HepG2 (cell line): ENCODE results near the gene IQGAP3. TPM values are rescaled to one million over a fixed set of nuclear protein-coding genes. Genes with fewer than 3 reads are reported as not detected.

ENCODE experiments used
- ATAC-seq: fragments of 200-7000 bp; cut with Tn5 transposase; 3 replicates; pipeline ENCODE4 v1.9.1; 2020; ENCODE audit warnings: mild to moderate bottlenecking, moderate library complexity
- BruUV-seq: library from RNA; stranded (reverse); fragments of 400-500 nt; replicated peaks from 2 replicates; lab custom pipeline; 2021; lab: Mats Ljungman, UMichigan
- CTCF ChIA-PET: fragments of 300-600 bp; formaldehyde crosslinking; extraction: SDS; loops from one replicate; lab custom pipeline; 2021; ENCODE audit warnings: low total read pairs, inconsistent platforms, low intra/inter-chr PET ratio; lab: Yijun Ruan, JAX
- POLR2A ChIA-PET: fragments of 350-600 bp; sonication (Branson Sonifier 250); formaldehyde crosslinking; loops from one replicate; lab custom pipeline; 2020; ENCODE audit warnings: antibody characterized with exemption, inconsistent platforms; lab: Yijun Ruan, JAX
- DNase-seq: peaks from one replicate; pipeline ENCODE4 v3.0.0-alpha.2; 2015; ENCODE audit warnings: low spot score
- FAIRE-seq: peaks from 3 replicates; lab custom pipeline; 2011; peaks lifted over from hg19 to GRCh38; lab: Jason Lieb, UNC
- H2AFZ ChIP-seq: one replicate; pipeline ENCODE4 v1.6.1; 2011; ENCODE audit warnings: low read length, inconsistent platforms
- H3K27ac ChIP-seq: fragments of 300-600 bp; 3 replicates; pipeline ENCODE4 v1.8.0; 2011; ENCODE audit warnings: mixed run types, mild to moderate bottlenecking, mixed read lengths, low read length, inconsistent platforms; ENCODE audit not compliant: insufficient read depth; ENCODE audit errors: extremely low read length
- H3K27me3 ChIP-seq, 2 experiments: fragments of 200-600 bp in 1 of 2; 2 replicates in 1 of 2; 3 replicates in 1 of 2; pipeline versions ENCODE4 v1.6.0 to v1.8.0; 2011; ENCODE audit warnings: low read length in 2 of 2, mild to moderate bottlenecking in 2 of 2, moderate library complexity in 2 of 2, inconsistent platforms in 1 of 2; ENCODE audit not compliant: insufficient read depth in 2 of 2, control insufficient read depth in 1 of 2
- H3K36me3 ChIP-seq, 2 experiments: fragments of 200-600 bp in 1 of 2; replicated peaks in 1 of 2; 2 replicates in 1 of 2; 3 replicates in 1 of 2; pipeline versions ENCODE4 v1.5.1 to v1.8.0; 2011; ENCODE audit warnings: low read length in 2 of 2, inconsistent platforms in 1 of 2; ENCODE audit not compliant: insufficient read depth in 2 of 2, control insufficient read depth in 1 of 2
- H3K4me1 ChIP-seq: 2 replicates; pipeline ENCODE4 v1.5.1; 2012; ENCODE audit warnings: low read length, inconsistent platforms; ENCODE audit not compliant: insufficient read depth
- H3K4me2 ChIP-seq: 2 replicates; pipeline ENCODE4 v1.6.0; 2011; ENCODE audit warnings: low read depth, low read length, inconsistent platforms
- H3K4me3 ChIP-seq, 3 experiments: fragments of 200-600 bp in 1 of 3; sonication (generic), shearing (Covaris generic) in 1 of 3; replicated peaks in 1 of 3; 2 replicates each; pipeline ENCODE4 v1.5.1; 2011 to 2016; ENCODE audit warnings: low read length in 3 of 3, inconsistent platforms in 2 of 3, low read depth in 2 of 3, mild to moderate bottlenecking in 2 of 3, control low read depth in 1 of 3, mixed read lengths in 1 of 3; ENCODE audit not compliant: insufficient read depth in 1 of 3
- H3K79me2 ChIP-seq: one replicate; pipeline ENCODE4 v1.6.1; 2011; ENCODE audit warnings: low read length, inconsistent platforms; ENCODE audit not compliant: insufficient read depth
- H3K9ac ChIP-seq: 2 replicates; pipeline ENCODE4 v1.6.0; 2011; ENCODE audit warnings: mild to moderate bottlenecking, low read depth, low read length, inconsistent platforms; ENCODE audit not compliant: insufficient read depth
- H3K9me3 ChIP-seq: 2 replicates; pipeline ENCODE4 v1.5.1; 2012; ENCODE audit warnings: mild to moderate bottlenecking, low read length
- H4K20me1 ChIP-seq: 2 replicates; pipeline ENCODE4 v1.6.0; 2011; ENCODE audit warnings: inconsistent platforms, mild to moderate bottlenecking, low read length, moderate library complexity; ENCODE audit not compliant: insufficient read depth
- CCAR2 ChIP-seq: fragments of 200-400 bp; formaldehyde crosslinking; optimal IDR thresholded peaks from 2 replicates; pipeline ENCODE3; 2018; ENCODE audit warnings: low read depth, mild to moderate bottlenecking, low read length, moderate library complexity
- GATA4 ChIP-seq: sonication (generic); IDR thresholded peaks from 2 replicates; pipeline ENCODE4 v1.6.1; 2016; ENCODE audit warnings: antibody characterized with exemption, low read depth, borderline replicate concordance
- SMAD9 ChIP-seq: sonication (generic); formaldehyde crosslinking; IDR thresholded peaks from 2 replicates; pipeline ENCODE4 v1.5.1; 2020; ENCODE audit warnings: mild to moderate bottlenecking, missing genetic modification reagents
- TCF12 ChIP-seq, 2 experiments: fragments of 450-650 bp in 1 of 2; sonication (generic) in 1 of 2; formaldehyde crosslinking in 1 of 2; IDR thresholded peaks; 2 replicates each; pipeline versions ENCODE4 v1.6.1 to v1.8.0; 2017 to 2022; ENCODE audit warnings: antibody characterized with exemption in 1 of 2, mild to moderate bottlenecking in 1 of 2, missing genetic modification reagents in 1 of 2, moderate library complexity in 1 of 2
- TOPORS ChIP-seq: sonication (generic); formaldehyde crosslinking; IDR thresholded peaks from 2 replicates; pipeline ENCODE4 v1.8.0; 2023; ENCODE audit warnings: mild to moderate bottlenecking, missing genetic modification reagents
- ZNF34 ChIP-seq: sonication (generic); formaldehyde crosslinking; IDR thresholded peaks from 2 replicates; pipeline ENCODE4 v1.4.0; 2020; ENCODE audit warnings: mild to moderate bottlenecking, missing genetic modification reagents, borderline replicate concordance
- WGBS: methylation state at CpG from one replicate; pipeline ENCODE4 v1.1.6; 2017; ENCODE audit warnings: low lambda C conversion rate; 5-methylcytosine and 5-hydroxymethylcytosine counted together
- in situ Hi-C: cut with HindIII; loops from 2 replicates; pipeline ENCODE4 v1.10.0; 2017; ENCODE audit warnings: low pct_unique_long_range_greater_than_20kb; ENCODE audit not compliant: extremely low pct_ligation_motif_present
- intact Hi-C: fragments of 100-400 bp; cut with micrococcal nuclease; formaldehyde crosslinking; loops from one replicate; pipeline ENCODE4 v1.10.0; 2022; ENCODE audit not compliant: unreplicated experiment
- polyA plus RNA-seq, 8 experiments: library from polyadenylated mRNA; depleted of rRNA in 3 of 8; stranded (reverse) in 7 of 8; unstranded in 1 of 8; fragments of >200 nt; fragmentation: Illumina TruSeq in 4 of 8; extraction: Trizol in 4 of 8; gene quantifications; 2 replicates each; pipeline versions ENCODE4 v1.2.1 to v1.2.3, GENCODE V29; 2011 to 2016; ENCODE audit warnings: low read depth in 4 of 8, missing spikeins in 1 of 8, mixed read lengths in 1 of 8; ENCODE audit not compliant: insufficient read depth in 1 of 8
- total RNA-seq, 5 experiments: library from RNA; depleted of rRNA; stranded (reverse); fragments of >200 nt; fragmentation: Illumina TruSeq; extraction: Trizol; gene quantifications; 2 replicates each; pipeline ENCODE4 v1.2.3, GENCODE V29; 2016; ENCODE audit warnings: low read depth in 1 of 5
- TF ChIP-seq, protein P1 (sequence below): sonication (generic); formaldehyde crosslinking; IDR thresholded peaks from 2 replicates; pipeline ENCODE4 v1.4.0; 2020; ENCODE audit warnings: mild to moderate bottlenecking, missing genetic modification reagents

Gene IQGAP3
- total and polyA plus RNA-seq, 2 of the 13 experiments (the other 11 are each of a cell fraction or from before 2014, with no cell fraction given): 13.5 to 14.1 TPM

DNA sequence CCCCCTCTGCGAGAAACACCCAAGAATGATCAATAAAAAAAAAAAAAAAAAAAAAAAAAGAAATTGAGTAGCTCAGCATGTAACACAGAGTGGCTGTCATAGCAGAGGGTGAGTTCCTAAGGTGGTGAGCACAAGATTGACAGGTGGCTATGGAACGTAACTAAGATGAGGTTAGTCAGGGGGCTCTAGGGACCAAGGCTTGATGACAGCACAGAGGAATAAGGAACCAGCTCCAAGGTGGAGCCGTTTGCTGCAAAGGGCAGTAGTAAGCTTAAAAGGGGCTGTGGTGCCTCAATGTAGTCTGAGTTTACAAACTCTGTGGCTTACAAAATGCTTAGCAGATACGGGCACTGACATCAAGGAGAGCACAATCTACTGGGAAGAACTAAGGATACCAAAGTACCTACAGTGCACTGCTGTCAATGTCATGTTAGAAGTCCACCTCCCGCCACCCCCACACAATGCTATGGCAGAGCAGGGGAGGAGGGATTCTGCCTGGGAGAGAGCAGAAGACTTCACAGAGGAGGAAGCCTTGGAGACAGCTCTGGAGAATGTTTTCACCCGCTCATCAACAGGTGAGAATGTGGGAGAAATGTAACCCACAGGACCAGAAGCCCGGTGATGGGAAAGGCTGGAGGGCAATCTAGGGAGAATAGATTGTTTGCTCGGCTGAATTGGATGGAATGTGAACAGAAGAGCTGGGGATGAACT, 13.1 kb downstream of the IQGAP3 start:
- ChIA-PET POLR2A (no interaction called here), CTCF (no interaction called here)
- Histone ChIP-seq H4K20me1 (no peaks in the 10 kb centered on the region), H3K4me2 (no peak overlapping the region), H2AFZ (no peak overlapping the region), H3K27me3 (no peaks in the 10 kb centered on the region), H3K36me3 (peaks cover 15 to 44% of the 10 kb centered on the region in 2 experiments; a peak in 4 of 5 replicates), H3K79me2 (no peaks in the 10 kb centered on the region), H3K4me1 (no peaks in the 10 kb centered on the region), H3K27ac (no peak overlapping the region), H3K9ac (no peak overlapping the region), H3K4me3 (no peak overlapping the region), H3K9me3 (no peaks in the 10 kb centered on the region)
- in situ Hi-C loops (no loop called here), intact Hi-C loops (no loop called here)
- TF ChIP-seq CCAR2: no peak
- TF ChIP-seq SMAD9: no peak
- no peak for TF ChIP-seq TCF12 (IDR thresholded peaks at IDR 0.05)
- TF ChIP-seq TCF12 (CRISPR knock-in tag; IDR thresholded peaks at IDR 0.05): no peak
- TF ChIP-seq ZNF34 (CRISPR knock-in tag): no peak
- TF ChIP-seq, protein P1, sequence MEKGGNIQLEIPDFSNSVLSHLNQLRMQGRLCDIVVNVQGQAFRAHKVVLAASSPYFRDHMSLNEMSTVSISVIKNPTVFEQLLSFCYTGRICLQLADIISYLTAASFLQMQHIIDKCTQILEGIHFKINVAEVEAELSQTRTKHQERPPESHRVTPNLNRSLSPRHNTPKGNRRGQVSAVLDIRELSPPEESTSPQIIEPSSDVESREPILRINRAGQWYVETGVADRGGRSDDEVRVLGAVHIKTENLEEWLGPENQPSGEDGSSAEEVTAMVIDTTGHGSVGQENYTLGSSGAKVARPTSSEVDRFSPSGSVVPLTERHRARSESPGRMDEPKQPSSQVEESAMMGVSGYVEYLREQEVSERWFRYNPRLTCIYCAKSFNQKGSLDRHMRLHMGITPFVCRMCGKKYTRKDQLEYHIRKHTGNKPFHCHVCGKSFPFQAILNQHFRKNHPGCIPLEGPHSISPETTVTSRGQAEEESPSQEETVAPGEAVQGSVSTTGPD (CRISPR knock-in tag): no peak
- no peak for TF ChIP-seq GATA4
- TF ChIP-seq TOPORS (CRISPR knock-in tag): no peak
- DNase-seq: no peak
- no peak for ATAC-seq
- FAIRE-seq: no peak
- BruUV-seq: no TSS peak
- WGBS: 94% methylated on average over 7 of the region's 8 CpGs
